B cell (primary cell): ENCODE measurements around the gene MSL1. TPM values are rescaled to one million over a fixed set of nuclear protein-coding genes. Genes with fewer than 3 reads are reported as not detected.

ENCODE experiments used
- ATAC-seq: fragments of 200-7000 bp; cut with Tn5 transposase; one replicate; pipeline ENCODE4 v1.10.0; 2021; ENCODE audit warnings: low read depth, mild to moderate bottlenecking, moderate number of reproducible peaks, moderate library complexity
- CTCF ChIA-PET: fragments of 350-600 bp; sonication (Branson Sonifier 250); formaldehyde crosslinking; loops from one replicate; lab custom pipeline; 2021; ENCODE audit warnings: antibody characterized with exemption, inconsistent platforms; lab: Charles Lee
- POLR2A ChIA-PET: fragments of 350-600 bp; sonication (Branson Sonifier 250); formaldehyde crosslinking; loops from one replicate; lab custom pipeline; 2021; ENCODE audit warnings: antibody characterized with exemption; lab: Charles Lee
- DNase-seq: peaks from one replicate; pipeline ENCODE4 v3.0.0; 2013
- H2AFZ ChIP-seq: 2 replicates; pipeline ENCODE4 v1.6.1; 2012; ENCODE audit warnings: mild to moderate bottlenecking, low read depth, low read length; ENCODE audit not compliant: insufficient read depth, poor library complexity, severe bottlenecking
- H3K27ac ChIP-seq, 2 donors: 1 replicate in 1 of 2; 2 replicates in 1 of 2; pipeline ENCODE4 v1.5.1; 2012 to 2013; ENCODE audit warnings: low read length in 2 of 2, mild to moderate bottlenecking in 2 of 2, moderate library complexity in 1 of 2
- H3K27me3 ChIP-seq, 4 experiments: fragments of 200-600 bp in 1 of 4; sonication (generic) in 1 of 4; replicated peaks in 1 of 4; 1 replicate in 2 of 4; 2 replicates in 2 of 4; pipeline versions ENCODE4 v1.6.1 to v1.7.0; 2013 to 2016; ENCODE audit warnings: low read length in 3 of 4, mild to moderate bottlenecking in 2 of 4, mixed read lengths in 1 of 4, moderate library complexity in 1 of 4; ENCODE audit not compliant: insufficient read depth in 4 of 4, control insufficient read depth in 3 of 4; ENCODE audit errors: control extremely low read depth in 1 of 4
- H3K36me3 ChIP-seq, 2 experiments: replicated peaks in 1 of 2; 1 replicate in 1 of 2; 2 replicates in 1 of 2; pipeline versions ENCODE4 v1.6.1 to v1.7.1; 2013; ENCODE audit warnings: low read length in 1 of 2; ENCODE audit not compliant: insufficient read depth in 2 of 2, control insufficient read depth in 1 of 2; ENCODE audit errors: control extremely low read depth in 1 of 2, extremely low read depth in 1 of 2
- H3K4me1 ChIP-seq, 2 donors: fragments of 200-600 bp in 1 of 2; sonication (generic) in 1 of 2; 1 replicate in 1 of 2; 2 replicates in 1 of 2; pipeline versions ENCODE4 v1.5.1 to v1.6.1; 2013 to 2017; ENCODE audit warnings: low read length in 2 of 2; ENCODE audit not compliant: control insufficient read depth in 2 of 2, insufficient read depth in 2 of 2
- H3K4me2 ChIP-seq: replicated peaks from 2 replicates; pipeline ENCODE3; 2012; ENCODE audit warnings: mild to moderate bottlenecking, low read depth, low read length; ENCODE audit not compliant: poor library complexity, severe bottlenecking
- H3K4me3 ChIP-seq, 5 experiments: fragments of 200-600 bp in 1 of 5; sonication (generic) in 1 of 5; 1 replicate in 3 of 5; 2 replicates in 2 of 5; pipeline versions ENCODE4 v1.5.1 to v1.7.0; 2011 to 2016; ENCODE audit warnings: low read length in 4 of 5, mild to moderate bottlenecking in 4 of 5, low read depth in 2 of 5, control low read depth in 1 of 5, moderate library complexity in 1 of 5; ENCODE audit not compliant: insufficient read depth in 1 of 5; ENCODE audit errors: control extremely low read depth in 1 of 5, extremely low read depth in 1 of 5
- H3K79me2 ChIP-seq: fragments of 200-600 bp; sonication (generic); one replicate; pipeline ENCODE4 v1.6.0; 2016; ENCODE audit warnings: low read length; ENCODE audit not compliant: control insufficient read depth, insufficient read depth
- H3K9ac ChIP-seq: fragments of 200-600 bp; sonication (generic); 2 replicates; pipeline ENCODE4 v1.6.1; 2017; ENCODE audit warnings: mild to moderate bottlenecking, low read length, moderate library complexity
- H3K9me3 ChIP-seq, 3 donors: one replicate each; pipeline versions ENCODE4 v1.6.1 to v1.7.1; 2013; ENCODE audit warnings: low read length in 2 of 3; ENCODE audit not compliant: control insufficient read depth in 2 of 3, insufficient read depth in 1 of 3; ENCODE audit errors: control extremely low read depth in 1 of 3
- H4K20me1 ChIP-seq: 2 replicates; pipeline ENCODE4 v1.6.0; 2012; ENCODE audit warnings: mild to moderate bottlenecking, low read length; ENCODE audit not compliant: insufficient read depth, control insufficient read depth, poor library complexity, severe bottlenecking
- H3K27ac Mint-ChIP-seq: one replicate; pipeline ENCODE4 v1.8.0; 2021; ENCODE audit warnings: mixed read lengths
- H3K27me3 Mint-ChIP-seq: one replicate; pipeline ENCODE4 v1.8.0; 2021; ENCODE audit warnings: mixed read lengths
- H3K4me1 Mint-ChIP-seq: one replicate; pipeline ENCODE4 v1.8.0; 2021; ENCODE audit warnings: mixed read lengths
- H3K4me3 Mint-ChIP-seq: one replicate; pipeline ENCODE4 v1.8.0; 2021; ENCODE audit warnings: mixed read lengths
- H3K9me3 Mint-ChIP-seq: one replicate; pipeline ENCODE4 v1.8.0; 2022; ENCODE audit warnings: mixed read lengths; ENCODE audit not compliant: insufficient read depth
- CTCF ChIP-seq: fragments of 200-600 bp; IDR thresholded peaks from one replicate; pipeline ENCODE4 v1.8.0; 2022; ENCODE audit warnings: antibody characterized with exemption, mild to moderate bottlenecking
- EZH2 ChIP-seq: IDR thresholded peaks from 2 replicates; pipeline ENCODE4 v1.6.1; 2012; ENCODE audit warnings: borderline replicate concordance, low read depth, mild to moderate bottlenecking, moderate library complexity, low read length; ENCODE audit not compliant: insufficient read depth, poor library complexity, severe bottlenecking
- WGBS: methylation state at CpG from one replicate; pipeline ENCODE4 v1.1.5; 2013; ENCODE audit warnings: missing lambda C conversion rate; ENCODE audit not compliant: insufficient coverage; 5-methylcytosine and 5-hydroxymethylcytosine counted together
- intact Hi-C: fragments of 100-400 bp; cut with micrococcal nuclease; formaldehyde crosslinking; loops from one replicate; pipeline ENCODE4 v1.10.0; 2022
- polyA plus RNA-seq: library from polyadenylated mRNA; depleted of rRNA; stranded (reverse); fragments of >200 nt; gene quantifications from 2 replicates; pipeline ENCODE4 v1.2.3, GENCODE V29; 2012
- total RNA-seq, 2 donors: library from RNA; stranded (reverse); fragments of 120-200 nt in 1 of 2; gene quantifications; 1 replicate in 1 of 2; 2 replicates in 1 of 2; pipeline versions ENCODE4 v1.2.3 to v1.2.4, GENCODE V29; 2013 to 2022

MSL1 gene
- total and polyA plus RNA-seq, 2 donors (not counting 1 experiment from before 2014, with no cell fraction given): 80.1 to 129 TPM

- Histone ChIP-seq H3K9me3 (peaks cover 0 to 14% (median 0%) of the 10 kb centered on the region in 3 donors), H3K9ac (peak overlapping the region; percentile 77), H3K36me3 (peaks cover 0 to 9% of the 10 kb centered on the region in 2 experiments), H3K4me3 (peak overlapping the region in 1 of 5 experiments; percentile 91), H3K27me3 (no peaks in the 10 kb centered on the region), H4K20me1 (no peaks in the 10 kb centered on the region), H3K4me2 (peak overlapping the region; percentile 90), H2AFZ (peak overlapping the region; percentile 70), H3K27ac (no peak overlapping the region), H3K4me1 (peaks cover 45 to 51% of the 10 kb centered on the region in 2 donors), H3K79me2 (no peaks in the 10 kb centered on the region)
- CTCF ChIA-PET: interaction anchor here (1.0 to 7.7 kb wide), 9 partner anchors 11 to 480 kb away, joined by 3 to 111 read pairs (median 8); partner anchors contain the start of genes CASC3, MED24 and THRA
- H3K9me3 Mint-ChIP-seq: no peaks in the 10 kb centered on the region
- no peak for ATAC-seq
- intact Hi-C loops: no loop called here
- no peak for TF ChIP-seq CTCF
- TF ChIP-seq EZH2: no peak
- H3K4me3 Mint-ChIP-seq: peak overlapping the region; percentile 77
- H3K4me1 Mint-ChIP-seq: peaks cover 66% of the 10 kb centered on the region
- peak overlapping the region; percentile 54 for H3K27ac Mint-ChIP-seq
- DNase-seq: no peak
- no peaks in the 10 kb centered on the region for H3K27me3 Mint-ChIP-seq
- POLR2A ChIA-PET: interaction anchor here (0.8 to 1.3 kb wide), 5 partner anchors 15 to 39 kb away, joined by 3 to 7 read pairs (median 3); partner anchors contain the start of genes CASC3, MSL1 and THRA
- WGBS: 63% methylated on average over 3 of the region's 16 CpGs
Observed at GRCh38 chr17:40101367-40102210, 20.2 kb upstream of the MSL1 start.
